Mucosa of stomach (tissue), 1 donor: Measurements from ENCODE around the gene SULT1A2.
"Not testable (repeated sequence)": the region's sequence is repeated elsewhere in the genome, so short reads cannot be mapped to it uniquely, and the experiment has no call there.

Experiments used
- H3K27me3 ChIP-seq: one replicate; pipeline ENCODE4 v1.7.0; 2013; ENCODE audit warnings: mild to moderate bottlenecking, low read length; ENCODE audit not compliant: control insufficient read depth, insufficient read depth
- H3K36me3 ChIP-seq: one replicate; pipeline ENCODE4 v1.7.0; 2013; ENCODE audit warnings: low read length; ENCODE audit not compliant: control insufficient read depth, insufficient read depth
- H3K4me1 ChIP-seq: one replicate; pipeline ENCODE4 v1.7.0; 2013; ENCODE audit warnings: mild to moderate bottlenecking, low read length; ENCODE audit not compliant: control insufficient read depth, insufficient read depth
- H3K4me3 ChIP-seq: one replicate; pipeline ENCODE4 v1.7.0; 2013; ENCODE audit warnings: low read length
- H3K9ac ChIP-seq: one replicate; pipeline ENCODE4 v1.7.0; 2013; ENCODE audit warnings: mild to moderate bottlenecking, low read length, moderate library complexity
- H3K9me3 ChIP-seq: one replicate; pipeline ENCODE4 v1.7.0; 2013; ENCODE audit warnings: mild to moderate bottlenecking, low read length, moderate library complexity; ENCODE audit not compliant: control insufficient read depth
- donor health status: Pancreatic carcinoma.

Gene SULT1A2

DNA sequence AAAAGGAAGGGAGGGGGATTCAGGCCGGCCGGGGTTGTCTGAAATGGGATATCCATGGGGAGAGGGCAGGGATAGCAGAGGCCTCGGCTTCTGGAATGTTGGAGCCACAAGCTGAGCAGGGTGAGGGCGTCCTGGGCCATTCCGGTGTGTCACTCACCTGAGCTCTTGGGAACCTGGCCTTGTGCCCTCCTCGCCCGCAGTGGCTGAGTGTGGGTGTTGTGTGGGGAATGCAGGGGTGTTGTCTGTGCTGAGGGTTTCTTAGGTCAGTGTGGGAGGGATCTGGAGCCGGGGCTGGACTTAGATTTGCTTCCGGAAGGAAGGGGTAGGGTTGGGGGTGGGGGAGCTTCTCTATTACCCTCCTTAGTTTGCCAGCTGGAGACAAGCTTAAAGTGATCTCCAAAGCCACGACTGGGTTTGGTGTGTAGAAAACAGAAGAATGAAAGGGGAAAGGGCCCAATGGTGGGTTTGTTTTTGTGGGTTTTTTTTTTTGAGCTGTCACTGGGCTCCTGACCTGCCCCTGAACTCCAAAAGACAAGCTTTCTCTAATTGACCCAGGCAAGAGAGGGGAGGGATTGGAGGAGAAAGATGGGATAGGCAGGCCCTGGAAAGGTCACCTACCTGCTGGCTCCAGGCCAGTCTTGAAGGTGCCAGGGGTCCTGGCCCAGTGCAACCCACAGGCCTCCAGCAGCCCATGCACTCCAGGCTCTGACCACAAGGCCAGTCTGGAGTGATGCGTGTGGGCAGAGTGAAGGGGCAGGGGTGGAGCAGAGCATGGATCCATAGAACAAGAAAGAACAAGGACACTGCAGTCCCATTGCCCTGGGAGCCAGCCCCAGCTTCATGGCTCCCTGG is at the start of gene SULT1A2:
Gene SULT1A2, minus strand, starts transcription at position 211 of the 852 bp plus-strand sequence. CDS start 1,120 bp downstream, outside the sequence.
- no peaks in the 10 kb centered on the region for H3K27me3 ChIP-seq
- H3K9ac ChIP-seq, result peak within 1 kb of the TSS; percentile 18
- no peaks in the 10 kb centered on the region for H3K36me3 ChIP-seq
- H3K4me1 ChIP-seq, result peaks cover 15% of the 10 kb centered on the region
- no peak within 1 kb of the TSS for H3K4me3 ChIP-seq
- H3K9me3 ChIP-seq, result no peaks in the 10 kb centered on the region

DNA sequence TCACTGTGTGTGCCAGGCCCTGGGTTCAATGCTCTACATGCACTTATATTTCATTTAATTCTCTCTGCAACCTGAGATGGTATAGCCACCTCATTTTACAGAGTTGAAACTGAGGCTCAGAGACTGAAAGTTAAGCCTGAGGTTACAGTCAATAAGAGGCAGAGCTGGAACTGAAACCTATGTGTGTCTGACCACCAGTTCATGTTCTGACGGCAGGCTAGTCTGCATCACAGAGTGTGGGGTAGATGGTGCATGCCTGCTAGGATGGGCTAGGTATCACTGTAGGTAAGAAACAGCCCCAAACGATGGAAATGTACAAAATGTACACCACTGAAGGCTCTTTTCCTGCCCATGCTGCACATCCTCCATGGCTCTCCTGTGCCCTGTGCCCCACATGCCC is 43.1 kb upstream of the SULT1A2 start:
- H3K9ac ChIP-seq, H3K4me3 ChIP-seq: not testable (repeated sequence)

DNA sequence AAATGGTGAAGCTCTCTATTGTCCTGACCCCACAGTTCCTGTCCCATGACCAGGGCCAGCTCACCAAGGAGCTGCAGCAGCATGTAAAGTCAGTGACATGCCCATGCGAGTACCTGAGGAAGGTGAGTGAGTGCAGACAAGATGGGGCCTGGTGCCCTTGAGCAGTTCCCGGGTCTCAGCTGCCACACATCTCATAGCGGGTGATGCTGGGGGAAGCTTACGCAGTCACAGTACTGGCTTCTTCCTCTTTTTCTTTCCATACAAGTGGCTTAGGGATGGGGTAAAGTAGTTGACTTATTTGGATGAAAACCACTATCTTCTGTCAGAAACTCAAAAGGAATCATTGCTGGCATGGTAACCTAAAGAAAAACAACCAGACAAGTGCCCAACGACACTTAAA is 41.5 kb upstream of the SULT1A2 start:
- not testable (repeated sequence) for H3K36me3 ChIP-seq, H3K9me3 ChIP-seq, H3K4me1 ChIP-seq, H3K4me3 ChIP-seq, H3K9ac ChIP-seq, H3K27me3 ChIP-seq

More for the DNA sequence above, 43.1 kb upstream of the SULT1A2 start:
- not testable (repeated sequence) for H3K27me3 ChIP-seq, H3K36me3 ChIP-seq, H3K4me1 ChIP-seq, H3K9me3 ChIP-seq

DNA sequence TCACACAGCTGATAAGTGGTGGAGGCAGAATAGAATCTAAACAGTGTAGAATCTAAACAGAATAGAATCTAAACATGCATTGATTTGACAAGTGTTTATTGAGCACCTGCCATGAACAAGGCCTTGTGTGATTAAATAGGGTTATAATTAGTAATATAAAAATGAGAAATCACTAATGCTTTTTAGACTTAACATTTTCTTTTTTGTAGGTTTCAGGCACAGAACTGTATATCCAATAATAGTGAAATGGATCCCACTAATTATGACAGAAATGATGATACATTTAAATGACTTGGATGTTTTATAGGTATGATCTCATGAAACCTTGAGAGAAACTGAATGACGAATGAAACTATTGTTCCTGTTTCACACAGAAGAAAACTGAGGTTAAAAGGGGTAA is 40.9 kb upstream of the SULT1A2 start, which contains the start of gene NPIPB8:
Gene NPIPB8, plus strand, starts transcription at position 301 of the 400 bp plus-strand sequence. CDS start 296 bp downstream, outside the sequence.
- not testable (repeated sequence) for H3K4me3 ChIP-seq, H3K36me3 ChIP-seq, H3K27me3 ChIP-seq, H3K9ac ChIP-seq, H3K4me1 ChIP-seq, H3K9me3 ChIP-seq

DNA sequence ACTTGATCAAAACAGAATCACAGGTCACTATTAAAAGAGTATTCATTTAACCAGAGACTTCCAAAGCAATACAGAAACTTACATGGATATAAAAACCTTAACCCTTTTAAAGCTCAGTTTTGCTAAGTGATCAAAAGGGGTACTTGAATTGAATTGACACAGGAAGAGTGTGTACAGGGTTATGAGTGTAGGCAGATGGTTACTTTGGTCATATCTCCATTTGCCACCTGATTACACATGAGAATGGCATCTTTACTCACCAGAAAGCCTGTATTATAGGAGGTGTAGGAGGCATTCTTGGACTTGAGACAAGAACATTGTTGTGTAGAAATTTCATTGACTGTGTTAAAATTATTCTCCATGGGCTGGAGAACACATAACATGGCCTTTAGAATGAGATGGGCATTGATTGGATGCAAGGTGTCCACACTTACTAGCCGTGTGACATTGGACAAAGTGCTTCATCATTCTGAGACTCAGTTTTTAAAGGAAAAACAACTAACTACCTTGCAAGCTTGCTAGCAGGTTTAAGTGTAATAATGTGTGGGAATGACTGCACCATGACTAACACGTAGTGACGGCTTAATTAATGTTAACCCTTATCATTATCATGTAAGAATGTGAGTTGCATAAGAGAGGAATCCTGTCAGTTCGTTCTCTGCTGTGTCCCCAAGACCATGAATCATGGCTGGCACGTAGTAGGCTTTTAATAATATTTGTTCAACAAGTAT is 39.4 kb upstream of the SULT1A2 start:
- not testable (repeated sequence) for H3K36me3 ChIP-seq, H3K9me3 ChIP-seq, H3K9ac ChIP-seq, H3K4me1 ChIP-seq, H3K27me3 ChIP-seq, H3K4me3 ChIP-seq

DNA sequence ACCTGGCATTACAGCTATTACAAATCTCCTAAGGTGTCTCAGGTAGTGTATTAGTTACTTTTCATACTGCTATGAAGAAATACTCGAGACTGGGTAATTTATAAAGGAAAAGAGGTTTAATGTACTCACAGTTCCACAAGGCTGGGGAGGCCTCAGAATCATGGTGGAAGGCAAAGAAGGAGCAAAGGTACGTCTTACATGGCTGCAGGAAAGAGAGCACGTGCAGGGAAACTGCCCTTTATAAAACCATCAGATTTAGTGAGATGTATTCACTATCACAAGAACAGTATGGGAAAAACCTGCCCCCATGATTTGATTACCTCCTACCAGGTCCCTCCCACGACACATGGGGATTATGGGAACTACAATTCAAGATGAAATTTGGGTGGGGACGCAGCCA is 34.1 kb upstream of the SULT1A2 start:
- not testable (repeated sequence) for H3K4me1 ChIP-seq, H3K4me3 ChIP-seq, H3K36me3 ChIP-seq, H3K27me3 ChIP-seq, H3K9me3 ChIP-seq, H3K9ac ChIP-seq

DNA sequence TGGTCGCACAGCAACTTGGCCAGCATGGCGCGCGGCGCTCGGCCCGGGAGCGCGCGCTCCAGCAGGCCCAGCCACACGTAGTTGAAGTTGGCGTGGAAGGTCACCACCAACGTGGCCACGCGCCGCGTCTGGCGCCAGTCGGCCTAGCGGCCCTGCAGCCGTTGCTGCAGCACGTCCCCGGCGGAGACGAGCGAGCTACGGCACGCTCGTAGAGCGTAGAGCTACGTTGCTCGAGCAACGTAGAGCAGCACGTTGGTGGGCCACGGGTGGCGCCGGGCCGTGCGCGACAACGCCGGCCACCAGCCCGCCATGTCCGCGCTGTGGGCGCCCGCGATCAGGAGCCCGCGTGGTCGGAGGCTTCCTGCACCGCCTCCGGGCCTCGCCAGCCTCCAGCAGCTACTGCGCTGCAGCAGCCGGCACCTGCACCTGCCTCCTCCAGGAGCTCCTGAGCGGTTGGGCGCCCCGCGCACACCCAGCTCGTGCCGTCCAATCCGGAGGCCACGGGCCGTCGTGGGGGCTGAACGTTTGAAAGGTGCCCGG is 26.4 kb upstream of the SULT1A2 start:
- Histone ChIP-seq H3K4me3 (peak overlapping the region; percentile 17), H3K27me3 (no peaks in the 10 kb centered on the region), H3K9me3 (no peaks in the 10 kb centered on the region), H3K4me1 (no peaks in the 10 kb centered on the region), H3K9ac (peak overlapping the region; percentile 55), H3K36me3 (no peaks in the 10 kb centered on the region)

DNA sequence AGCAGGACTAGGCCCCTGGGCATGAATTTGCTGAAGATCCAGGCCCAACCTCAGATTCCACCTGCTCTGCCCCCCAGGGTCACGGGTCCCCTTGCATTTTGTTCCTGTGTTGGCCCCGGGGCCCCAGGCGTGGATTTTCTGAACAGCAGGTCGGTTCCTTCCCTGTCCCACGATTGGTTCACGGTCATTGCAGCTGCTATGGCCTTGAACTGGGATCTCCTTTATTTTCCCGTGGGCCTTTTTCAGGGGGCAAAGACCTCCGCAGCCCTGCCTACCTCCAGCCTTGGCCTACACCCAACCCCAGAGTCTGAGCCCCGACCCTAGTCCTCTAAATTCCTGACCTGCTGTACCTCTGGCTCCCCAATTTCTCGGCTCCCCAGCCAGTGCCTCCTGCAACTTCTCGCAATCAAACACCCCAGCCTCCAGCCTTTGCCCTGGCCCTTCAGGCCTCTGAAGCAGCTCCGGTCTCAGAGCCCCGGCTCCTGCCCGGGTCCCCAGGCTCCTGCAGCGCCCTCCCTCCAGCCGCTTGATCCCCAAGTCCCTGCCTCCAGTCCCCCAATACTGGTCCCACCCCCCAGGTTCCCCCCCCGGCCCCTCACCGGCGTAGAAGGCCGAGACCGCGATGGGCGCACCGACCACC is 25.8 kb upstream of the SULT1A2 start:
- not testable (repeated sequence) for H3K27me3 ChIP-seq, H3K4me1 ChIP-seq, H3K36me3 ChIP-seq, H3K9me3 ChIP-seq
- Histone ChIP-seq H3K4me3 (peak overlapping the region; percentile 17), H3K9ac (peak overlapping the region; percentile 55)

DNA sequence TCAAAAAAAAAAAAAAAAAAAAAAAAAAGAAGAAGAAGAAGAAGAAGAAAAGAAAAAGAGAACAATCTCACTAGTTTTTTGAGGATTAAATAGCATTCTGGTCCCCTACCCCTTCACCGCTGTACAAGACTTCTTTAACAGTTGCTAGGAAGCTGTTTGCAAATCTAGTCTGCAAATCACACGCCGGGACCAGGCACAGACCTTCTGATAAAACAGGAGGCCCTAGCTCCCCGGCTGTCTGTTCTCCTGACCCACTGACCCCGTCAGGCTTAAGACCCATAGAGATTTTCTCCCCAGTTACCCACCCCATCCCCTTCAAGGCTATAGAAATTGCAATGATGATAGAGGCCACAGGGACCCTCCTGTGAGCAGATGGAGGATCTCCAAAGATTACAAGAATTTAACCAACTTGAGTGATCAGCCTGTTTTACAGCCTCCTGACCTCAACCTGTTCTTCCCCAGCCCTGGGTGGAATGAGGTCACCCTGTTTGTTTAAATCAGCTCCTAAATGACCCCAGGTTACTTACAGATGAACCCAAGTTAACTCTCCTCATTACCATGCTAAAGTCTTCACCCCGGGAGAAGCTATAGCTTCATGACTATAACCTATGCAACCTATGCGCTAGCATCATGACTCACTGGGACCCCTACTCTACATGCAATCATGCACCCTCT is 24.8 kb upstream of the SULT1A2 start:
- Histone ChIP-seq H3K4me3 (no peak overlapping the region), H3K36me3 (no peaks in the 10 kb centered on the region), H3K27me3 (no peaks in the 10 kb centered on the region), H3K4me1 (no peaks in the 10 kb centered on the region), H3K9ac (no peak overlapping the region), H3K9me3 (no peaks in the 10 kb centered on the region)

DNA sequence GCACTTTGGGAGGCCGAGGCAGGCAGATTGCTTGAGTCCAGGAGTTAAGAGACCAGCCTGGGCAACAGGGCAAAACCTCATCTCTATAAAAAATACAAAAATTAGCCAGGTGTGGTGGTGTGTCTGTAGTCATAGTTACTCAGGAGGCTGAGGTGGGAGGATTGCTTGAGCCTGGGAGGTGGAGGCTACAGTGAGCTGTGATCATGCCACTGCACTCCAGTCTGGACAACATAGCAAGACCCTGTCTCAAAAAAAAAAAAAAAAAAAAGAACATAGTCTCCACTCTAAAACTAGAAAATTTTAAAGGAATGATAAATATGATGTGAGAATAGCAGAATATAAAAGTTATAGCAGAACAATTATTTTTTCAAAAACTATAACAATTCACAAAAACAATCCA is 23.5 kb upstream of the SULT1A2 start:
- H3K27me3 ChIP-seq, H3K36me3 ChIP-seq, H3K9ac ChIP-seq, H3K4me1 ChIP-seq, H3K9me3 ChIP-seq, H3K4me3 ChIP-seq: not testable (repeated sequence)

DNA sequence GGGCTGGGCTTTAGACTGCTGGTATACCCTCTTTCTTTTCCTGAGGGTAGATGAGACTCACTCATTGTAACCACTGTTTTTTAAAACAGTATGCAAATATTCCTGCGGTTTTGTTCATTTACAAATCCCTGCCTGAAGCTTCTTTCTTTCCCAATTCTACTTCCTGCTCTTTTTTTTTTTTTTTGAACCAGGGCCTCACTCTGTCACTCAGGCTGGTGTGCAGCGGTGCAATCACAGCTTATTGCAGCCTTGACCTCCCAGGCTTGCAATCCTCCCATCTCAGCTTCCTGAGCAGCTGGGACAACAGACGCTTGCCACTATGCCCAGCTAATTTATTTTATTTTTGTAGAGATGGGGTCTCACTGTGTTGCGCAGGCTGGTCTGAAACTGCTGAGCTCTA is 21.0 kb upstream of the SULT1A2 start:
- no peaks in the 10 kb centered on the region for H3K27me3 ChIP-seq
- H3K9me3 ChIP-seq, result no peaks in the 10 kb centered on the region
- no peak overlapping the region for H3K4me3 ChIP-seq
- H3K4me1 ChIP-seq, result no peaks in the 10 kb centered on the region
- H3K9ac ChIP-seq, result no peak overlapping the region
- H3K36me3 ChIP-seq, result no peaks in the 10 kb centered on the region
